Thoracic aorta (tissue), 2 donors: ENCODE measurements around the gene PLEKHO2. TPM values are rescaled to one million over a fixed set of nuclear protein-coding genes. Genes with fewer than 3 reads are reported as not detected.
A peak's percentile ranks its signal among the peaks of the same experiment; 100 is the strongest.

Experiments
- ATAC-seq: fragments of 150-250 bp; one replicate; pipeline ENCODE4 v1.8.0; 2017; ENCODE audit warnings: low read depth; ENCODE audit not compliant: insufficient number of reproducible peaks, low FRiP score
- DNase-seq: peaks from one replicate; pipeline ENCODE4 v3.0.0-alpha.2; 2020; ENCODE audit warnings: low spot score
- H3K27ac ChIP-seq, 2 donors: fragments of 200-600 bp; sonication (generic); 1 replicate in 1 of 2; 2 replicates in 1 of 2; pipeline ENCODE4 v1.5.1; 2016; ENCODE audit warnings: mild to moderate bottlenecking in 2 of 2, moderate library complexity in 2 of 2
- H3K27me3 ChIP-seq: fragments of 200-600 bp; sonication (generic); replicated peaks from 2 replicates; pipeline ENCODE4 v1.6.0; 2016; ENCODE audit warnings: mild to moderate bottlenecking; ENCODE audit not compliant: insufficient read depth
- H3K36me3 ChIP-seq: fragments of 200-600 bp; sonication (generic); one replicate; pipeline ENCODE4 v1.5.1; 2016
- H3K4me1 ChIP-seq, 2 donors: fragments of 200-600 bp; sonication (generic); 1 replicate in 1 of 2; 2 replicates in 1 of 2; pipeline versions ENCODE4 v1.5.1 to v1.6.0; 2016; ENCODE audit warnings: low read depth in 2 of 2, mild to moderate bottlenecking in 1 of 2; ENCODE audit not compliant: control insufficient read depth in 1 of 2
- H3K4me3 ChIP-seq: fragments of 200-600 bp; sonication (generic); 2 replicates; pipeline ENCODE4 v1.5.1; 2016; ENCODE audit warnings: mild to moderate bottlenecking
- H3K9me3 ChIP-seq: fragments of 200-600 bp; sonication (generic); 2 replicates; pipeline ENCODE4 v1.5.1; 2016
- total RNA-seq, 2 donors: library from RNA; depleted of rRNA; stranded (reverse); fragments of >200 nt; gene quantifications; one replicate each; pipeline versions ENCODE4 v1.1.0 to v1.2.3, GENCODE V29; 2016
- TF ChIP-seq, protein P1 (sequence below): fragments of 200-600 bp; sonication (generic); IDR thresholded peaks from one replicate; pipeline ENCODE4 v1.5.1; 2019; ENCODE audit warnings: antibody characterized with exemption

PLEKHO2 gene
- total RNA-seq, 2 donors from 2014 or later = 50.0 to 53.8 TPM

DNA sequence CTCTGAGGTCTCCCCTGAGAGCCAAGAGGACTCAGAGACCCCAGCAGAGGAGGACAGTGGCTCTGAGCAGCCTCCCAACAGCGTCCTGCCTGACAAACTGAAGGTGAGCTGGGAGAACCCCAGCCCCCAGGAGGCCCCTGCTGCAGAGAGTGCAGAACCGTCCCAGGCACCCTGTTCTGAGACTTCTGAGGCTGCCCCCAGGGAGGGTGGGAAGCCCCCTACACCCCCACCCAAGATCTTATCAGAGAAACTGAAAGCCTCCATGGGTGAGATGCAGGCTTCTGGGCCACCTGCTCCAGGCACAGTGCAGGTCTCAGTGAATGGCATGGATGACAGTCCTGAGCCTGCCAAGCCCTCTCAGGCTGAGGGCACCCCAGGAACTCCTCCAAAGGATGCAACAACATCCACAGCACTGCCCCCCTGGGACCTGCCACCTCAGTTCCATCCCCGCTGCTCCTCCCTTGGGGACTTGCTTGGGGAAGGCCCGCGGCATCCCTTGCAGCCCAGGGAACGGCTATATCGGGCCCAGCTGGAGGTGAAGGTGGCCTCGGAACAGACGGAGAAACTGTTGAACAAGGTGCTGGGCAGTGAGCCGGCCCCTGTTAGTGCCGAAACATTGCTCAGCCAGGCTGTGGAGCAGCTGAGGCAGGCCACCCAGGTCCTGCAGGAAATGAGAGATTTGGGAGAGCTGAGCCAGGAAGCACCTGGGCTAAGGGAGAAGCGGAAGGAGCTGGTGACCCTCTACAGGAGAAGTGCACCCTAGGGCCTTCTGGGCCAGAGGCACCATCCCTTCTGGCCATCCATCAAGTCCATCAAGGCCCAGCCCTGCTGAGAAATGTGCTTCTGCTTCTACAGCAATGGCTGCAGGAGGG is 23.6 kb downstream of the PLEKHO2 start:
- TF ChIP-seq, protein P1, sequence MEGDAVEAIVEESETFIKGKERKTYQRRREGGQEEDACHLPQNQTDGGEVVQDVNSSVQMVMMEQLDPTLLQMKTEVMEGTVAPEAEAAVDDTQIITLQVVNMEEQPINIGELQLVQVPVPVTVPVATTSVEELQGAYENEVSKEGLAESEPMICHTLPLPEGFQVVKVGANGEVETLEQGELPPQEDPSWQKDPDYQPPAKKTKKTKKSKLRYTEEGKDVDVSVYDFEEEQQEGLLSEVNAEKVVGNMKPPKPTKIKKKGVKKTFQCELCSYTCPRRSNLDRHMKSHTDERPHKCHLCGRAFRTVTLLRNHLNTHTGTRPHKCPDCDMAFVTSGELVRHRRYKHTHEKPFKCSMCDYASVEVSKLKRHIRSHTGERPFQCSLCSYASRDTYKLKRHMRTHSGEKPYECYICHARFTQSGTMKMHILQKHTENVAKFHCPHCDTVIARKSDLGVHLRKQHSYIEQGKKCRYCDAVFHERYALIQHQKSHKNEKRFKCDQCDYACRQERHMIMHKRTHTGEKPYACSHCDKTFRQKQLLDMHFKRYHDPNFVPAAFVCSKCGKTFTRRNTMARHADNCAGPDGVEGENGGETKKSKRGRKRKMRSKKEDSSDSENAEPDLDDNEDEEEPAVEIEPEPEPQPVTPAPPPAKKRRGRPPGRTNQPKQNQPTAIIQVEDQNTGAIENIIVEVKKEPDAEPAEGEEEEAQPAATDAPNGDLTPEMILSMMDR = no peak
- H3K4me1 ChIP-seq = no peaks in the 10 kb centered on the region
- no peak for DNase-seq
- no peaks in the 10 kb centered on the region for H3K27me3 ChIP-seq
- no peak overlapping the region for H3K4me3 ChIP-seq
- H3K27ac ChIP-seq = peak overlapping the region in 1 of 2 donors; percentile 11
- peaks cover 33% of the 10 kb centered on the region for H3K36me3 ChIP-seq
- ATAC-seq = no peak
- no peaks in the 10 kb centered on the region for H3K9me3 ChIP-seq

DNA sequence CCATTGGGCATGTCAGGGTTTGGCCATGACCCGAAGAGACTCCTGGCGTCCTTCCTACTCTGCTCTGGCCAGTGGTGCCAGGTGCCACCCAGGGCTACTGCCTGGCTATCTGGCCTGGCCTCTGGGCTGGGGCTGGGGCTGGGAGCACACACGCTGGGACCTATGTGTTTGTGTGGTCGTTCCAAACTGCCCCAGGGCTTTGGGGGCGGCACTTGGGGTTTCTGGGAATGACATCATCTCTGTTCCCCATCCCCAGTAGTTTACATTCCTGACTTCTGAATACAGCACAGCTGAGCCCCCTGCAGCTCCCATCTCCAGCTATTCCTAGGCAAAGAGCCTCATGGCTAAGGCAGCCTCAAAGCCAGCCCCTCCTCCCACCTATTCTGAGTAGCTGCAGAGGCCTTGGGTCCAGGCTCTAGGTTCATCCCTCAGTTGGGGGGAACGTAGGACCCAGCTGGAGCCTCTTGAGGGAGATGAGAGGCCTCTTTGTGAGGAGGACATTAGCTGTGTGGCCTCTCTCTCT is 24.3 kb downstream of the PLEKHO2 start:
- H3K36me3 ChIP-seq = peaks cover 26% of the 10 kb centered on the region
- TF ChIP-seq, protein P1 = no peak
- H3K4me1 ChIP-seq = no peaks in the 10 kb centered on the region
- no peaks in the 10 kb centered on the region for H3K9me3 ChIP-seq
- no peak overlapping the region for H3K4me3 ChIP-seq
- no peak for ATAC-seq
- no peaks in the 10 kb centered on the region for H3K27me3 ChIP-seq
- DNase-seq = no peak
- H3K27ac ChIP-seq = peak overlapping the region in 1 of 2 donors; percentile 11

DNA sequence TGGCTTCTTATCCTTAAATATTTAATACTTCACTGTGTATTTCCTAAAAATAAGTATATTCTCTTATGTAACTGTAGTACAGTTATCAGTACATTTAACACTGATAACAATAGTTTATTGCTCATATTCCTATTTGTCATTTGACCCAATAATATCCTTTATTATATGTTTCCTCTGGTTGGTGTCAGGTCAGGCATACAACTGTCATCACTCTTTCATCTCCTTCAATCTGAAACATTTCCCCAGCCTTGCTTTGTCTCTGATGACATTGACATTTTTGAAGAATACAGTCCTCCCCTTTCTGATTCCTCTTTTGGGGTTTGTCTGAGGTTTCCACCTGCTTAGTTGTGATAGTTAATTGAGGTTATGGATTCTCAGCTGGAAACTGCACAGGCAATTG is 27.8 kb downstream of the PLEKHO2 start:
- DNase-seq = no peak
- Histone ChIP-seq H3K27me3 (no peaks in the 10 kb centered on the region), H3K27ac (no peak overlapping the region), H3K9me3 (no peaks in the 10 kb centered on the region), H3K36me3 (peaks cover 15% of the 10 kb centered on the region), H3K4me1 (peaks cover 10 to 18% of the 10 kb centered on the region in 2 donors), H3K4me3 (no peak overlapping the region)
- TF ChIP-seq, protein P1 = no peak
- ATAC-seq = no peak

DNA sequence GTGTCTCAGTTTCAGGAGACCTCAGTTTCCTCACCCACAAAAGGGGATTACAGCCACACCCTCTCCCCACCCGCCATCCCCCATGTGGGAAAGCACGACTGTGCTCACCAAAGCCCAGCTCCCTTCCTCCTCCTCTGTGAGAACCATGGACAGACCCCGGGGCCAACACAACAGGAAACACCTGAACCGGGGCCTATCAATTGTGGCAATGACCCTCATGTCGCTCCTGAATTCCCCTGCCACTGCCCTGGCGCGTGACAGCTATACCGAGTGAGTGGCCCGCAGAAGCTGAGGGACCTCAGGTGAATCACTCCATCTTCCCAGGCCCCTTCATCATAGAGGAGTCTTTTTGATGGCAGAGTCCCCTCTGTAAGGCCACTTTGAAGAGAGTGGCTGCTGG is 28.6 kb downstream of the PLEKHO2 start:
- Histone ChIP-seq H3K4me1 (peaks cover 10 to 18% of the 10 kb centered on the region in 2 donors), H3K4me3 (no peak overlapping the region), H3K27me3 (no peaks in the 10 kb centered on the region), H3K9me3 (no peaks in the 10 kb centered on the region), H3K27ac (no peak overlapping the region), H3K36me3 (peaks cover 6% of the 10 kb centered on the region)
- DNase-seq (no peak), ATAC-seq (no peak)
- TF ChIP-seq, protein P1 = no peak

DNA sequence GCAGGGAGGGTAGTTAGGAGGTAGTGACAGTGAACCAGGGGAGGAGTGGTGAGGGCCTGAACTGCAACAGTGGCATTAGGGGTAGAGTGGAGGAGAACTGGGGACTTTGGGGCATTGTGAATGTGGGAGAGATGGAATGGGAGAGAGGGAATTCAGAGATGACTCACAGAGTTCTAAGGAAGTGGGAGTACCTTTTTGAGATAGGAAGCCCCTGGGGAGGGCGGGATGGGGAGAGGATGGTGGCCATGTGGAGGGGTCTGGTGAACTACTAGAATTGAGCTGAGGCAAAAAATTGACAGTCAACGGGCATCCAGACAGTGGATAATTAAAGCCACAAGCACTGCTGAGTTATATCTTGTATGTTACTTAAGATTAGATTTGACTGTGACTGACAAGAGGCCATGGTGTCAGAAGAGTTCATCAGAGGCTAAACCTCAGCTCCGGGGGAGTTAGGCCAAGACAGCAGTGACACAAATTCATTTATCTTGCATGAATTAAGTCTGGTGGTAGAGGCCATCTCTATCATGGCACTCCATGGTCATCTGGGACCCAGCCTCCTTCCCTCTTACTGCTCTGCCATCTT is 34.0 kb downstream of the PLEKHO2 start:
- ATAC-seq (no peak), DNase-seq (no peak)
- Histone ChIP-seq H3K36me3 (no peaks in the 10 kb centered on the region), H3K27ac (peak overlapping the region in 1 of 2 donors; percentile 0), H3K27me3 (no peaks in the 10 kb centered on the region), H3K4me1 (peaks cover 18 to 28% of the 10 kb centered on the region in 2 donors), H3K4me3 (no peak overlapping the region), H3K9me3 (no peaks in the 10 kb centered on the region)
- TF ChIP-seq, protein P1 = no peak
